Liver (tissue), 9 donors: ENCODE results near the gene TAPBP. TPM values are rescaled to one million over a fixed set of nuclear protein-coding genes. Genes with fewer than 3 reads are reported as not detected.
"Not testable (repeated sequence)": the region's sequence is repeated elsewhere in the genome, so short reads cannot be mapped to it uniquely, and the experiment has no call there.

Experiments used
- DNase-seq: peaks from one replicate; pipeline ENCODE4 v3.0.0-alpha.2; 2017; ENCODE audit warnings: low spot score
- H3K27ac ChIP-seq, 2 donors: one replicate each; pipeline ENCODE4 v1.7.0; 2013; ENCODE audit warnings: inconsistent platforms in 2 of 2, low read length in 2 of 2, control low read depth in 1 of 2, low read depth in 1 of 2, mild to moderate bottlenecking in 1 of 2
- H3K27me3 ChIP-seq, 4 donors: one replicate each; pipeline versions ENCODE4 v1.6.1 to v1.7.0; 2013; ENCODE audit warnings: low read length in 3 of 4, inconsistent platforms in 1 of 4, mild to moderate bottlenecking in 1 of 4, moderate library complexity in 1 of 4; ENCODE audit not compliant: control insufficient read depth in 4 of 4, insufficient read depth in 4 of 4
- H3K36me3 ChIP-seq, 4 donors: one replicate each; pipeline versions ENCODE4 v1.6.1 to v1.7.0; 2013; ENCODE audit warnings: low read length in 3 of 4, mild to moderate bottlenecking in 3 of 4, low read depth in 1 of 4, moderate library complexity in 1 of 4; ENCODE audit not compliant: control insufficient read depth in 4 of 4, insufficient read depth in 3 of 4
- H3K4me1 ChIP-seq, 4 donors: one replicate each; pipeline versions ENCODE4 v1.6.1 to v1.7.0; 2013; ENCODE audit warnings: low read length in 3 of 4, mild to moderate bottlenecking in 3 of 4, moderate library complexity in 1 of 4; ENCODE audit not compliant: control insufficient read depth in 4 of 4, insufficient read depth in 4 of 4
- H3K4me3 ChIP-seq, 3 donors: one replicate each; pipeline versions ENCODE4 v1.6.1 to v1.7.0; 2013; ENCODE audit warnings: low read length in 3 of 3, control low read depth in 1 of 3, low read depth in 1 of 3, mild to moderate bottlenecking in 1 of 3
- H3K9ac ChIP-seq, 2 donors: one replicate each; pipeline ENCODE4 v1.7.0; 2013; ENCODE audit warnings: low read length in 2 of 2, mild to moderate bottlenecking in 2 of 2, moderate library complexity in 2 of 2, control low read depth in 1 of 2, low read depth in 1 of 2
- H3K9me3 ChIP-seq, 4 donors: one replicate each; pipeline versions ENCODE4 v1.6.1 to v1.7.0; 2013; ENCODE audit warnings: low read length in 3 of 4; ENCODE audit not compliant: control insufficient read depth in 4 of 4
- ATF3 ChIP-seq: IDR thresholded peaks from 2 replicates; pipeline ENCODE4 v1.6.1; 2016; ENCODE audit warnings: antibody characterized with exemption
- CTCF ChIP-seq: fragments of 150-350 bp; IDR thresholded peaks from 2 replicates; pipeline ENCODE4 v1.5.1; 2017; ENCODE audit warnings: improper control_type of control experiment, low read depth, low read length; ENCODE audit not compliant: missing input control
- FOXA2 ChIP-seq: IDR thresholded peaks from 2 replicates; pipeline ENCODE4 v1.6.1; 2016; ENCODE audit warnings: antibody characterized with exemption
- JUND ChIP-seq, 2 donors: IDR thresholded peaks; 2 replicates each; pipeline ENCODE4 v1.6.1; 2016; ENCODE audit warnings: antibody characterized with exemption in 2 of 2
- MAX ChIP-seq: IDR thresholded peaks from 2 replicates; pipeline ENCODE4 v1.6.1; 2016; ENCODE audit warnings: antibody characterized with exemption
- NR2F2 ChIP-seq: IDR thresholded peaks from 2 replicates; pipeline ENCODE4 v1.6.1; 2016; ENCODE audit warnings: antibody characterized with exemption
- RXRA ChIP-seq, 2 donors: IDR thresholded peaks; 2 replicates each; pipeline ENCODE4 v1.6.1; 2017 to 2018; ENCODE audit warnings: antibody characterized with exemption in 2 of 2, mild to moderate bottlenecking in 1 of 2
- TAF1 ChIP-seq: conservative IDR thresholded peaks from 2 replicates; pipeline ENCODE4 v1.6.1; 2016; ENCODE audit warnings: antibody characterized with exemption, mild to moderate bottlenecking
- WGBS: extraction: QIAGEN DNeasy Blood & Tissue Kit; methylation state at CpG from one replicate; pipeline ENCODE4 v1.1.7; 2013; 5-methylcytosine and 5-hydroxymethylcytosine counted together
- polyA plus RNA-seq, 2 donors: library from polyadenylated mRNA; stranded (reverse) in 1 of 2; unstranded in 1 of 2; fragments of 200-250 nt in 1 of 2; fragments of >200 nt in 1 of 2; fragmentation: Nextera tagmentation in 1 of 2; extraction: Ambion mirVana in 1 of 2; gene quantifications; one replicate each; pipeline versions ENCODE4 v1.2.1 to v1.2.3, GENCODE V29; 2013 to 2015
- total RNA-seq, 2 donors: library from RNA; depleted of rRNA; stranded (reverse); fragments of >200 nt; gene quantifications; one replicate each; pipeline ENCODE4 v1.2.3, GENCODE V29; 2014
- donor health status: healthy.
- donor health status: healthy.
- donor health status: healthy.
- donor health status: healthy.
- donor health status: healthy.

Gene TAPBP
- total and polyA plus RNA-seq, 4 donors = 47.9 to 74.0 (median 51.0) TPM

GRCh38 chr6:33356295-33356694 is 42.4 kb upstream of the TAPBP start:
- H3K27me3 ChIP-seq = no peaks in the 10 kb centered on the region

GRCh38 chr6:33355860-33356259 is 42.0 kb upstream of the TAPBP start:
- WGBS = 84% methylated on average over 6 of the region's 6 CpGs
- H3K9me3 ChIP-seq, H3K4me1 ChIP-seq, H3K36me3 ChIP-seq, DNase-seq, H3K27ac ChIP-seq, H3K27me3 ChIP-seq, H3K9ac ChIP-seq, H3K4me3 ChIP-seq: not testable (repeated sequence)

More at GRCh38 chr6:33356295-33356694, 42.4 kb upstream of the TAPBP start:
- H3K4me1 ChIP-seq = no peaks in the 10 kb centered on the region
- no peak overlapping the region for H3K27ac ChIP-seq
- TF ChIP-seq FOXA2 (no peak), JUND (IDR thresholded peaks at IDR 0.05) (no peak), ATF3 (no peak), NR2F2 (no peak), RXRA (IDR thresholded peaks at IDR 0.05) (no peak), CTCF (no peak), TAF1 (no peak), MAX (no peak)
- no peaks in the 10 kb centered on the region for H3K9me3 ChIP-seq
- no peak overlapping the region for H3K9ac ChIP-seq
- H3K36me3 ChIP-seq = no peaks in the 10 kb centered on the region
- DNase-seq = no peak
- 83% methylated on average over 3 of the region's 3 CpGs for WGBS
- H3K4me3 ChIP-seq = no peak overlapping the region

GRCh38 chr6:33347816-33348215 is 33.9 kb upstream of the TAPBP start:
- Histone ChIP-seq H3K36me3 (no peaks in the 10 kb centered on the region), H3K9me3 (no peaks in the 10 kb centered on the region), H3K27ac (no peak overlapping the region), H3K4me1 (no peaks in the 10 kb centered on the region), H3K9ac (no peak overlapping the region), H3K4me3 (no peak overlapping the region), H3K27me3 (no peaks in the 10 kb centered on the region)
- DNase-seq = no peak
- 92% methylated on average over 5 of the region's 5 CpGs for WGBS
- no peak for TF ChIP-seq NR2F2

- not testable (repeated sequence) for H3K27me3 ChIP-seq, H3K27ac ChIP-seq, DNase-seq, H3K36me3 ChIP-seq, H3K9me3 ChIP-seq, H3K4me3 ChIP-seq, H3K4me1 ChIP-seq, H3K9ac ChIP-seq
- 93% methylated on average over 5 of the region's 5 CpGs for WGBS
These were observed 33.1 kb upstream of the TAPBP start for GRCh38 chr6:33346972-33347371.
